ENCODE data around the gene PNMT. TPM values are rescaled to one million over a fixed set of nuclear protein-coding genes. Genes with fewer than 3 reads are reported as not detected.
A peak's percentile ranks its signal among the peaks of the same experiment; 100 is the strongest.

Gene PNMT
- total and polyA plus RNA-seq, 2 experiments from 2014 or later, result 51.9 to 204 TPM

DNA sequence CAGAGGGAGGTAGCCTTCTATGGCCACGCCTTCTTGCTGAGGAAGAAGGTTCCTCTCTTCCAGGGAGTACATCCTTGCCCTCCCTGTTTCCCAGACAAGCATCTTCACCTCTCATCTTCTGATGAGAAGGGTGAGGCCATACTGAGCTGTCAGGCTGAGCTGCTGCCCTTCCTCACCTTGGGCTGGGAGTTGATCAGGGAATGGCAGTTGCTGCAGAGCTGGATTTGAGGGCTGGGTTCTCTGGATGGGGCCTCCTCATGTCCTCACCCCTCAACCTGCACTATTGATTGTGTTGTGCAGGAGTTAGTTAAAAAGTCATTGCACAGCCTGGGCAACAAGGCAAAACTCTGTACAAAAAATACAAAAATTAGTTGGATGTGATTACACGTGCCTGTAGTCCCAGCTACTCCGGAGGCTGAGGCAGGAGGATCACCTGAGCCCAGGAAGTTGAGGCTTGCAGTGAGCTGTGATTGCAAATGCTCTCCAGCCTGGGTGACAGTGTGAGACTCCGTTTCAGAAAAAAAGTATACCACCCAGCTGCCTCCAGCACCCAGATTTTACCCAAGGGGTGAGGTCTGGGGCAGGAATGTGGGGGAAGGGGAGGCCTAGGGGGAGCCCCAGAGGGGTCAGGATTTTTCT lies 33.6 kb downstream of the PNMT start:
- no peaks in the 10 kb centered on the region for H3K9me3 ChIP-seq (ENCODE audit: low read depth)
- TF ChIP-seq EZH2 (IDR thresholded peaks at IDR 0.05; ENCODE audit: borderline replicate concordance) (no peak), EZH2phosphoT487 (IDR thresholded peaks at IDR 0.05; ENCODE audit: low read depth, severe bottlenecking, unreplicated experiment) (no peak)
- TF ChIP-seq, protein P1, sequence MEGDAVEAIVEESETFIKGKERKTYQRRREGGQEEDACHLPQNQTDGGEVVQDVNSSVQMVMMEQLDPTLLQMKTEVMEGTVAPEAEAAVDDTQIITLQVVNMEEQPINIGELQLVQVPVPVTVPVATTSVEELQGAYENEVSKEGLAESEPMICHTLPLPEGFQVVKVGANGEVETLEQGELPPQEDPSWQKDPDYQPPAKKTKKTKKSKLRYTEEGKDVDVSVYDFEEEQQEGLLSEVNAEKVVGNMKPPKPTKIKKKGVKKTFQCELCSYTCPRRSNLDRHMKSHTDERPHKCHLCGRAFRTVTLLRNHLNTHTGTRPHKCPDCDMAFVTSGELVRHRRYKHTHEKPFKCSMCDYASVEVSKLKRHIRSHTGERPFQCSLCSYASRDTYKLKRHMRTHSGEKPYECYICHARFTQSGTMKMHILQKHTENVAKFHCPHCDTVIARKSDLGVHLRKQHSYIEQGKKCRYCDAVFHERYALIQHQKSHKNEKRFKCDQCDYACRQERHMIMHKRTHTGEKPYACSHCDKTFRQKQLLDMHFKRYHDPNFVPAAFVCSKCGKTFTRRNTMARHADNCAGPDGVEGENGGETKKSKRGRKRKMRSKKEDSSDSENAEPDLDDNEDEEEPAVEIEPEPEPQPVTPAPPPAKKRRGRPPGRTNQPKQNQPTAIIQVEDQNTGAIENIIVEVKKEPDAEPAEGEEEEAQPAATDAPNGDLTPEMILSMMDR (IDR thresholded peaks at IDR 0.05; ENCODE audit: poor library complexity), result no peak
- no peaks in the 10 kb centered on the region for H3K36me3 ChIP-seq (replicated peaks; ENCODE audit: insufficient read depth, low read depth)
- peaks cover 55% of the 10 kb centered on the region for H3K4me1 ChIP-seq (ENCODE audit: insufficient read depth)
- WGBS (ENCODE audit: low lambda C conversion rate, missing lambda C conversion rate), result 76% methylated on average over 4 of the region's 4 CpGs
- H3K4me3 ChIP-seq, result peak overlapping the region; percentile 88
- no peaks in the 10 kb centered on the region for H3K9me2 ChIP-seq (replicated peaks; ENCODE audit: insufficient read depth)
- no peak overlapping the region for H2AFZ ChIP-seq
- H4K20me1 ChIP-seq (ENCODE audit: insufficient read depth, poor library complexity, severe bottlenecking), result peaks cover 54% of the 10 kb centered on the region
- DNase-seq (ENCODE audit: low spot score), result no peak
- peaks cover 83% of the 10 kb centered on the region for H3K79me2 ChIP-seq
- H3K4me2 ChIP-seq, result peak overlapping the region; percentile 88
- H3K27ac ChIP-seq, result no peak overlapping the region
- no peaks in the 10 kb centered on the region for H3K27me3 ChIP-seq

DNA sequence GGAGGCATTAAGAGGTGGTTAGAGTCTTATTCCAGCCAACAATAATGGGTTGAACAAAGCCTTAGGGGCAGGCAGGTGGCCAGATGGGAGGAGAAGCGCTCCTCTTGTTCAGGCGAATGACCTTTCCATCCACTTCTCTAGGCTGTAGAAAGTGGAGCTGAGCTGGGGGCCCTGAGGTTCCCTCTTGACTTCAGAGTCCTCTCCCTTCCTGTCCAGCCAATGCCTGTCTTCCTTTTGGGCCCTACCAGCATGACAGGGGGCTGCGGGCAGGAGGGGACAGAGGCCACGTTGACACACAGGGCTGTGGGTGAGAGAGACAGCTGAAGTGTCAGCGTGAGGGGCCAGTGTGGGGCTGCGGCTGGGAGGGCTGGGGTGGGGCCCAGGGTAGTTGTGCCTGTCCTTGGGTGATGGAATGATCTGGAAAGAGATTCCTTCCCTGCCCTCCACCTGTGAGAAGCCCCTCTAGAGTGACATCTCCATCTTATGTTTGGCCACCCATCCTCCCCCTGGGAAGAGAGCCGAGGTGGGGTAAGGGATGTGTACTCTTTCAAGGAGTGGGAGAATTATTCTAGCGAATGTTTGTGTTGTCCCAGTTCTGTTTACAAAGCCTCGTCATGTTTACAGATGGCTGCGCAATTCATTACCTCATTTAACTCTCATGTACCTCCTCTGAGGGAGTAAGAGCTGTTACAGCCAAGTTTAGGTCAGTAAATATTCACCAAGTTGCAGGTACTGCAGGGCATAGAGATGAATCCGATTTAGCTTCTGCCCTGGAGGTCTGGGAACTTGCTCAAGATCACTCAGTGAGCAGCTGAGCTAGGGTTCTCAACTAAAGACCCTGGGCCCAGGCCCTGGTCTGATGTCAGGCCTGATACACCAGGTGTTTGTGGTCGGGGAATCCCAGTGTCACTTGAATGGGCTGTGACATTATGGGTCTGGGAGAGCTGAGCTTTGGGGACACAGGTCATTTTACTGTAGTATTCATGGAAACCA lies 34.9 kb downstream of the PNMT start:
- H2AFZ ChIP-seq, result no peak overlapping the region
- no peaks in the 10 kb centered on the region for H3K9me3 ChIP-seq (ENCODE audit: low read depth)
- 43% methylated on average over 12 of the region's 12 CpGs for WGBS (ENCODE audit: low lambda C conversion rate, missing lambda C conversion rate)
- H3K9me2 ChIP-seq (replicated peaks; ENCODE audit: insufficient read depth), result no peaks in the 10 kb centered on the region
- no peaks in the 10 kb centered on the region for H3K27me3 ChIP-seq
- TF ChIP-seq EZH2phosphoT487 (IDR thresholded peaks at IDR 0.05; ENCODE audit: low read depth, severe bottlenecking, unreplicated experiment), result no peak
- no peak for TF ChIP-seq EZH2 (IDR thresholded peaks at IDR 0.05; ENCODE audit: borderline replicate concordance)
- TF ChIP-seq, protein P1 (IDR thresholded peaks at IDR 0.05; ENCODE audit: poor library complexity), result no peak
- H3K4me3 ChIP-seq, result no peak overlapping the region
- DNase-seq (ENCODE audit: low spot score), result no peak
- peaks cover 58% of the 10 kb centered on the region for H4K20me1 ChIP-seq (ENCODE audit: insufficient read depth, poor library complexity, severe bottlenecking)
- H3K4me2 ChIP-seq, result peak overlapping the region; percentile 88
- peaks cover 86% of the 10 kb centered on the region for H3K79me2 ChIP-seq
- H3K27ac ChIP-seq, result peak overlapping the region; percentile 43
- peaks cover 55% of the 10 kb centered on the region for H3K4me1 ChIP-seq (ENCODE audit: insufficient read depth)
- H3K36me3 ChIP-seq (replicated peaks; ENCODE audit: insufficient read depth, low read depth), result no peaks in the 10 kb centered on the region

DNA sequence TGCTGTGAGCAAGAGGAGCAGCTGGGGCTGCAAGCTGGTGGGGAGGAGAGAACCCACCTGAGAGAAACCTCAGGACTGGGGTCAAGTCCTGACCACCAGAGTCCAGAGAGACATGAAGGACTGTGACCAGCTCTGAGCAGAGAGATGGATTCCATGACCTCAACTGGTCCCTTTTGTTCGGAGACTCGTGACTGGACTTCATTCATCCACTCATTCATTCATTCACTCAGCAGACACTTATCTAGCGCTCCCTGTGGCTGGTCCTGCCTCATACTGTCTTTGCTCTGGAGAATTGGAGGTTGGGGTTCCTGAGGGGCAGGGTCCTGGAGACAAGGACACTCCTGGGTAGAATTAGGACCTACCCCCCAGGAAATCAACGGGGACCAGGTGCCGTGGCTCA lies 35.7 kb downstream of the PNMT start:
- Histone ChIP-seq H3K36me3 (replicated peaks; ENCODE audit: insufficient read depth, low read depth) (no peaks in the 10 kb centered on the region), H3K79me2 (peaks cover 80% of the 10 kb centered on the region), H3K4me3 (no peak overlapping the region), H3K4me2 (peak overlapping the region; percentile 88), H4K20me1 (ENCODE audit: insufficient read depth, poor library complexity, severe bottlenecking) (peaks cover 58% of the 10 kb centered on the region), H3K9me3 (ENCODE audit: low read depth) (no peaks in the 10 kb centered on the region), H3K27ac (peak overlapping the region; percentile 43), H3K4me1 (ENCODE audit: insufficient read depth) (peaks cover 55% of the 10 kb centered on the region), H2AFZ (no peak overlapping the region), H3K27me3 (no peaks in the 10 kb centered on the region), H3K9me2 (replicated peaks; ENCODE audit: insufficient read depth) (no peaks in the 10 kb centered on the region)
- DNase-seq (ENCODE audit: low spot score), result no peak
- WGBS (ENCODE audit: low lambda C conversion rate, missing lambda C conversion rate), result 93% methylated on average over 5 of the region's 5 CpGs
- TF ChIP-seq EZH2 (IDR thresholded peaks at IDR 0.05; ENCODE audit: borderline replicate concordance) (no peak), EZH2phosphoT487 (IDR thresholded peaks at IDR 0.05; ENCODE audit: low read depth, severe bottlenecking, unreplicated experiment) (no peak)
- TF ChIP-seq, protein P1 (IDR thresholded peaks at IDR 0.05; ENCODE audit: poor library complexity), result no peak

All from hepatocyte (in vitro differentiated cells).